Vagina (tissue), 2 donors: ENCODE data around the gene KLF4.
A peak's percentile ranks its signal among the peaks of the same experiment; 100 is the strongest.

Experiments
- CTCF ChIP-seq, 3 experiments: fragments of 450-650 bp in 2 of 3; fragments of 200-600 bp in 1 of 3; sonication (generic) in 1 of 3; IDR thresholded peaks; one replicate each; pipeline ENCODE4 v1.5.1; 2017 to 2019; ENCODE audit warnings: antibody characterized with exemption in 3 of 3, mild to moderate bottlenecking in 2 of 3, moderate library complexity in 2 of 3
- POLR2A ChIP-seq, 2 donors: fragments of 450-650 bp; IDR thresholded peaks; one replicate each; pipeline ENCODE4 v1.6.1; 2017; ENCODE audit warnings: antibody characterized with exemption in 2 of 2, mild to moderate bottlenecking in 2 of 2, moderate library complexity in 2 of 2

- TF ChIP-seq CTCF (IDR thresholded peaks at IDR 0.05): no peak
- TF ChIP-seq POLR2A (IDR thresholded peaks at IDR 0.05): peak in 1 of 2 donors; percentile 78
Observed at GRCh38 chr9:107488375-107489143, 1.0 kb downstream of the KLF4 start.
